H9 (cell line): ENCODE measurements around the gene DHDDS. TPM values are rescaled to one million over a fixed set of nuclear protein-coding genes. Genes with fewer than 3 reads are reported as not detected.

Experiments
- DNase-seq: peaks from one replicate; pipeline ENCODE4 v3.0.0-alpha.2; 2017
- H2AFZ ChIP-seq: one replicate; pipeline ENCODE4 v1.6.1; 2013; ENCODE audit warnings: mild to moderate bottlenecking, low read length, control low read depth, moderate library complexity
- H2AK5ac ChIP-seq: 2 replicates; pipeline ENCODE4 v1.6.1; 2013; ENCODE audit warnings: low read length, control low read depth, mixed read lengths; ENCODE audit not compliant: insufficient read length
- H2BK120ac ChIP-seq: one replicate; pipeline ENCODE4 v1.6.1; 2013; ENCODE audit warnings: low read depth, mild to moderate bottlenecking, low read length, control low read depth, inconsistent platforms; ENCODE audit not compliant: poor library complexity, severe bottlenecking
- H2BK12ac ChIP-seq: 2 replicates; pipeline ENCODE4 v1.6.1; 2013; ENCODE audit warnings: low read length, control low read depth, mixed read lengths, low read depth; ENCODE audit not compliant: insufficient read length
- H2BK15ac ChIP-seq: 2 replicates; pipeline ENCODE4 v1.6.1; 2013; ENCODE audit warnings: low read depth, low read length, control low read depth
- H2BK20ac ChIP-seq: one replicate; pipeline ENCODE4 v1.6.1; 2013; ENCODE audit warnings: low read depth, mild to moderate bottlenecking, low read length, control low read depth, inconsistent platforms; ENCODE audit not compliant: poor library complexity, severe bottlenecking
- H2BK5ac ChIP-seq: 2 replicates; pipeline ENCODE4 v1.6.1; 2013; ENCODE audit warnings: low read length, control low read depth, mixed read lengths; ENCODE audit not compliant: insufficient read length
- H3K14ac ChIP-seq: 2 replicates; pipeline ENCODE4 v1.6.1; 2013; ENCODE audit warnings: low read length, control low read depth; ENCODE audit not compliant: insufficient read depth
- H3K18ac ChIP-seq: 2 replicates; pipeline ENCODE4 v1.6.1; 2013; ENCODE audit warnings: low read depth, mild to moderate bottlenecking, mixed read lengths, low read length, control low read depth; ENCODE audit not compliant: insufficient read length
- H3K23ac ChIP-seq: 2 replicates; pipeline ENCODE4 v1.6.1; 2013; ENCODE audit warnings: low read length, control low read depth, mixed read lengths, low read depth; ENCODE audit not compliant: insufficient read length
- H3K23me2 ChIP-seq: 2 replicates; pipeline ENCODE4 v1.6.1; 2013; ENCODE audit warnings: low read depth, mild to moderate bottlenecking, mixed read lengths, low read length, control low read depth; ENCODE audit not compliant: insufficient read length, poor library complexity, severe bottlenecking
- H3K27ac ChIP-seq: 2 replicates; pipeline ENCODE4 v1.5.1; 2013; ENCODE audit warnings: low read length, control low read depth, mixed read lengths, low read depth; ENCODE audit not compliant: insufficient read length
- H3K27me3 ChIP-seq: 2 replicates; pipeline ENCODE4 v1.6.1; 2013; ENCODE audit warnings: low read length, control low read depth, inconsistent platforms; ENCODE audit not compliant: insufficient read depth
- H3K4ac ChIP-seq: 2 replicates; pipeline ENCODE4 v1.6.1; 2013; ENCODE audit warnings: low read depth, mild to moderate bottlenecking, control low read depth, inconsistent platforms, low read length, moderate library complexity
- H3K4me1 ChIP-seq: 2 replicates; pipeline ENCODE4 v1.6.1; 2013; ENCODE audit warnings: low read length, control low read depth, inconsistent platforms; ENCODE audit not compliant: insufficient read depth
- H3K4me2 ChIP-seq: 2 replicates; pipeline ENCODE4 v1.6.1; 2013; ENCODE audit warnings: low read length, control low read depth, mixed read lengths; ENCODE audit not compliant: insufficient read length, insufficient read depth
- H3K56ac ChIP-seq: 2 replicates; pipeline ENCODE4 v1.6.1; 2013; ENCODE audit warnings: low read depth, mild to moderate bottlenecking, mixed read lengths, low read length, control low read depth; ENCODE audit not compliant: insufficient read length
- H3K79me1 ChIP-seq: 2 replicates; pipeline ENCODE4 v1.6.1; 2013; ENCODE audit warnings: low read depth, mild to moderate bottlenecking, moderate library complexity, low read length, control low read depth, inconsistent platforms; ENCODE audit not compliant: insufficient read depth, poor library complexity, severe bottlenecking
- H3K79me2 ChIP-seq: 2 replicates; pipeline ENCODE4 v1.6.1; 2013; ENCODE audit warnings: low read length, control low read depth, inconsistent platforms; ENCODE audit not compliant: insufficient read depth
- H3K9ac ChIP-seq: 2 replicates; pipeline ENCODE4 v1.6.1; 2013; ENCODE audit warnings: low read length, control low read depth, mixed read lengths; ENCODE audit not compliant: insufficient read length; ENCODE audit errors: extremely low read depth
- H3K9me3 ChIP-seq: one replicate; pipeline ENCODE4 v1.6.1; 2013; ENCODE audit warnings: low read depth, low read length, inconsistent platforms; ENCODE audit not compliant: control insufficient read depth
- H3T11ph ChIP-seq: one replicate; pipeline ENCODE4 v1.6.1; 2013; ENCODE audit warnings: mild to moderate bottlenecking, low read length, control low read depth, inconsistent platforms
- H4K20me1 ChIP-seq: one replicate; pipeline ENCODE4 v1.6.1; 2013; ENCODE audit not compliant: control insufficient read depth, insufficient read length, insufficient read depth
- H4K5ac ChIP-seq: 2 replicates; pipeline ENCODE4 v1.6.1; 2013; ENCODE audit warnings: low read depth, mild to moderate bottlenecking, mixed read lengths, low read length, control low read depth; ENCODE audit not compliant: insufficient read length
- H4K8ac ChIP-seq: replicated peaks from 2 replicates; pipeline ENCODE4 v1.6.1; 2013; ENCODE audit warnings: low read length, control low read depth, mixed read lengths, low read depth; ENCODE audit not compliant: insufficient read length
- H4K91ac ChIP-seq: 2 replicates; pipeline ENCODE4 v1.6.1; 2013; ENCODE audit warnings: low read depth, mild to moderate bottlenecking, moderate library complexity, mixed read lengths, low read length, control low read depth; ENCODE audit not compliant: insufficient read length
- H3K27ac Mint-ChIP-seq, 3 experiments: 2 replicates in 2 of 3; 3 replicates in 1 of 3; pipeline ENCODE4 v1.8.0; 2020 to 2021; ENCODE audit warnings: mixed read lengths in 3 of 3, mild to moderate bottlenecking in 1 of 3, moderate library complexity in 1 of 3
- H3K27me3 Mint-ChIP-seq: 2 replicates; pipeline ENCODE4 v1.8.0; 2021; ENCODE audit warnings: low read depth, mild to moderate bottlenecking, moderate library complexity, mixed read lengths
- H3K36me3 Mint-ChIP-seq, 3 experiments: 2 replicates in 2 of 3; 3 replicates in 1 of 3; pipeline ENCODE4 v1.8.0; 2020 to 2021; ENCODE audit warnings: low read depth in 3 of 3, mixed read lengths in 3 of 3; ENCODE audit not compliant: insufficient read depth in 1 of 3
- H3K4me1 Mint-ChIP-seq, 2 experiments: 2 replicates each; pipeline ENCODE4 v1.8.0; 2020; ENCODE audit warnings: mixed read lengths in 2 of 2
- H3K4me3 Mint-ChIP-seq, 2 experiments: 2 replicates in 1 of 2; 3 replicates in 1 of 2; pipeline ENCODE4 v1.8.0; 2020 to 2021; ENCODE audit warnings: mild to moderate bottlenecking in 2 of 2, mixed read lengths in 2 of 2, moderate library complexity in 1 of 2
- H3K9me3 Mint-ChIP-seq, 2 experiments: 2 replicates in 1 of 2; 3 replicates in 1 of 2; pipeline ENCODE4 v1.8.0; 2020; ENCODE audit warnings: mild to moderate bottlenecking in 2 of 2, mixed read lengths in 2 of 2, moderate library complexity in 1 of 2
- CTCF ChIP-seq: fragments of 200-600 bp; sonication (generic); conservative IDR thresholded peaks from 3 replicates; pipeline ENCODE4 v1.8.0; 2021; ENCODE audit warnings: antibody characterized with exemption, mild to moderate bottlenecking
- WGBS: extraction: QIAGEN DNeasy Blood & Tissue Kit; methylation state at CpG from one replicate; pipeline ENCODE4 v1.1.7; 2013; ENCODE audit warnings: missing lambda C conversion rate, low lambda C conversion rate, mixed read lengths; ENCODE audit not compliant: insufficient read length; ENCODE audit errors: extremely low coverage; 5-methylcytosine and 5-hydroxymethylcytosine counted together
- total RNA-seq: library from RNA; stranded (reverse); gene quantifications from 2 replicates; pipeline ENCODE4 v1.2.1, GENCODE V29; 2021

Gene DHDDS
- total RNA-seq, 1 experiment from 2014 or later, result 61.2 TPM

GRCh38 chr1:26520339-26520738 is 88.2 kb downstream of the DHDDS start:
- H3K36me3 Mint-ChIP-seq, result no peaks in the 10 kb centered on the region
- Histone ChIP-seq H3K79me1 (no peaks in the 10 kb centered on the region), H3K27ac (no peak overlapping the region), H2AK5ac (no peak overlapping the region), H3K4ac (no peak overlapping the region), H2BK15ac (no peak overlapping the region), H3K4me2 (no peak overlapping the region), H2BK12ac (no peak overlapping the region), H4K91ac (no peak overlapping the region), H3T11ph (no peak overlapping the region), H3K56ac (no peak overlapping the region), H2BK120ac (no peak overlapping the region), H3K9me3 (no peaks in the 10 kb centered on the region), H2BK5ac (no peak overlapping the region), H3K23ac (no peak overlapping the region), H3K27me3 (no peaks in the 10 kb centered on the region), H3K14ac (no peak overlapping the region), H2AFZ (no peak overlapping the region), H4K20me1 (no peaks in the 10 kb centered on the region), H3K23me2 (no peaks in the 10 kb centered on the region), H3K9ac (no peak overlapping the region), H2BK20ac (no peak overlapping the region), H4K8ac (no peak overlapping the region), H3K18ac (no peak overlapping the region), H3K79me2 (no peaks in the 10 kb centered on the region), H3K4me1 (no peaks in the 10 kb centered on the region), H4K5ac (no peak overlapping the region)
- no CpG with 5 or more reads among the region's 5 CpGs for WGBS
- H3K27ac Mint-ChIP-seq, result no peak overlapping the region; a peak in 1 of 7 replicates
- H3K27me3 Mint-ChIP-seq, result peaks cover 21% of the 10 kb centered on the region
- H3K4me3 Mint-ChIP-seq, result no peak overlapping the region
- H3K9me3 Mint-ChIP-seq, result no peaks in the 10 kb centered on the region
- H3K4me1 Mint-ChIP-seq, result peaks cover 11 to 15% of the 10 kb centered on the region in 2 experiments
- no peak for DNase-seq
- no peak for TF ChIP-seq CTCF

Other genes starting within 250 kb of the DHDDS start
- gene CATSPER4, start 241.7 kb upstream of the DHDDS start, total RNA-seq, result 0.26 TPM in 1 of 2 replicates, not detected in the other
- 37.9 and 38.6 TPM in 2 replicates for gene CEP85, start 198.1 kb upstream of the DHDDS start, total RNA-seq
- gene SH3BGRL3, start 152.2 kb upstream of the DHDDS start, total RNA-seq, result 86.2 and 86.3 TPM in 2 replicates
- 13.1 and 13.7 TPM in 2 replicates for gene UBXN11, start 125.7 kb upstream of the DHDDS start, total RNA-seq
- 3.8 and 4.1 TPM in 2 replicates for gene CD52, start 114.4 kb upstream of the DHDDS start, total RNA-seq
- gene CRYBG2, start 78.2 kb upstream of the DHDDS start, total RNA-seq, result 11.8 and 12.8 TPM in 2 replicates
- not detected in 2 replicates for gene ZNF683, start 59.6 kb upstream of the DHDDS start, total RNA-seq
- 1,267 and 1,289 TPM in 2 replicates for gene LIN28A, start 21.5 kb upstream of the DHDDS start, total RNA-seq
- 622 and 626 TPM in 2 replicates for gene HMGN2, start 40.1 kb downstream of the DHDDS start, total RNA-seq
- gene RPS6KA1, start 97.4 kb downstream of the DHDDS start, total RNA-seq, result 43.3 and 45.3 TPM in 2 replicates